ENCODE measurements around the gene SLC45A3. TPM values are rescaled to one million over a fixed set of nuclear protein-coding genes. Genes with fewer than 3 reads are reported as not detected.

Gene SLC45A3
- polyA plus RNA-seq, 1 experiment, result 0.91 TPM

DNA sequence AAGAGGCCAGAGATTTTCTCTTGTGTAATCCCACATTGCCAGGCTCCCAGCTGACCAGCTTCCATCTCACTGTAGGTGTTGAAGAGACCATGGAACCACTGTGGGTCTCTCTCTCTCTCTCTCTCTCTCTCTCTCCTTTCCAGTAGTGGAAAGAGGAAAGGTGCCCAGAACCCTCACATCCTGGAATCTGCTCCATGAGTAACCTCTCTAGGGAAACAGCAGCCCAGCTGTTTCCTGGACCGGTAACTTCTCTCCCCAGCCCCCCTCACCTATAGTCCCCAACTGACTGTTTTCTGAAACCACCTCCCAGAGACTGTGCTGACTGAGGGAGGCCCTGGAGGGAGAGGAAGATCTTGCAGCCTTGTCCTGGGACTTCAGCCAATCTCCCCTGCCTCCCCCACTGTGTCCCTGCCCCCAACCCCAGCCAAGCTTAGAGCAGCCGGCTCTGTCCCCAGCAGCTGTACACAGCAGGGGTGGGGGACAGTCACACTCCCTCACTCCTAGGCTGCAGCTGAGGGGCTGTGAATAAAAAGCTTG is 20.6 kb upstream of the SLC45A3 start:
- TF ChIP-seq, protein P1, sequence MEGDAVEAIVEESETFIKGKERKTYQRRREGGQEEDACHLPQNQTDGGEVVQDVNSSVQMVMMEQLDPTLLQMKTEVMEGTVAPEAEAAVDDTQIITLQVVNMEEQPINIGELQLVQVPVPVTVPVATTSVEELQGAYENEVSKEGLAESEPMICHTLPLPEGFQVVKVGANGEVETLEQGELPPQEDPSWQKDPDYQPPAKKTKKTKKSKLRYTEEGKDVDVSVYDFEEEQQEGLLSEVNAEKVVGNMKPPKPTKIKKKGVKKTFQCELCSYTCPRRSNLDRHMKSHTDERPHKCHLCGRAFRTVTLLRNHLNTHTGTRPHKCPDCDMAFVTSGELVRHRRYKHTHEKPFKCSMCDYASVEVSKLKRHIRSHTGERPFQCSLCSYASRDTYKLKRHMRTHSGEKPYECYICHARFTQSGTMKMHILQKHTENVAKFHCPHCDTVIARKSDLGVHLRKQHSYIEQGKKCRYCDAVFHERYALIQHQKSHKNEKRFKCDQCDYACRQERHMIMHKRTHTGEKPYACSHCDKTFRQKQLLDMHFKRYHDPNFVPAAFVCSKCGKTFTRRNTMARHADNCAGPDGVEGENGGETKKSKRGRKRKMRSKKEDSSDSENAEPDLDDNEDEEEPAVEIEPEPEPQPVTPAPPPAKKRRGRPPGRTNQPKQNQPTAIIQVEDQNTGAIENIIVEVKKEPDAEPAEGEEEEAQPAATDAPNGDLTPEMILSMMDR (IDR thresholded peaks at IDR 0.05; ENCODE audit: insufficient read depth, low read depth, low read length), result no peak
- Histone ChIP-seq H3K36me3 (ENCODE audit: control insufficient read depth, insufficient read depth, low read length) (peaks cover 1% of the 10 kb centered on the region; the same call in 1 of the 2 replicates), H3K27me3 (ENCODE audit: control insufficient read depth, insufficient read depth, low read length) (no peaks in the 10 kb centered on the region), H3K4me3 (ENCODE audit: low read depth, low read length) (no peak overlapping the region)
- CTCF ChIA-PET, result interaction anchor here (0.7 to 2.2 kb wide), 9 partner anchors 9 to 276 kb away, joined by 3 to 10 read pairs (median 3); no protein-coding TSS in a partner anchor
- DNase-seq (ENCODE audit: low read depth), result no peak
- POLR2A ChIA-PET, result no interaction called here

DNA sequence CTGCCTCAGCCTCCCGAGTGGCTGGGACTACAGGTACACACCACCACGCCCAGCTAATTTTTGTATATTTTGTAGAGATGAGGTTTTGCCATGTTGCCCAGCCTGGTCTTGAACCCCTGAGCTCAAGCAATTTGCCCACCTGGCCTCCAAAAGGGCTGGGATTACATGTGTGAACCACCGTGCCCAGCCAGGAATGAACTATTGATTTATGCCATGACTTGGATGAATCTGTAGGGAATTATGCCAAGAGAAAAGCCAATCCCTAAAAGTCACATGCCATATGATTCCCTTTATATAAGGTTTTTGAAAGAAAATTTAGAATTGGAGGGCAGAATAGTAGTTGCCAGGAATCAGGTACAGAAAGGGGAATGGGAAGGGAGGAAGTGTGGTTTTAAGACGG is 19.1 kb upstream of the SLC45A3 start:
- TF ChIP-seq, protein P1 (IDR thresholded peaks at IDR 0.05; ENCODE audit: insufficient read depth, low read depth, low read length), result no peak
- CTCF ChIA-PET, result interaction anchor here (0.7 to 1.3 kb wide), 3 partner anchors 8 to 187 kb away, joined by 3 to 4 read pairs (median 3); no protein-coding TSS in a partner anchor

DNA sequence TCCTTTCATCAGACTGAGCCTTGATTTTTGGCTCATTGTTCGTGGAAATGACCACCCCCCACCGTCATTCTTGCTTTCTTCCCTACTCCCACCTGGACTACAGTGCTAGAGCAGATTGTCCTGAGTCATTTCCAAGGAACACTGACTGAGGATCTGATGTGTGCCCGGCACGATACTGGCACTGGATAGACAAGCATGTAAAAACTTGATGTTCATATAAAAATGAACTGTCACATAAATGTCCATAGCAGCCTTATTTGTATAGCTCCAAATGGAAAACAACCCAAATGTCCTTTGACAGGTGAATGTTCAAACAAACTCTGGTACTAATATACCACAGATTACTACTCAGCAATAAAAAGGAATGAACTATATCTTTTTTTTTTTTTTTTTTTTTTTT is 18.6 kb upstream of the SLC45A3 start:
- DNase-seq (ENCODE audit: low read depth), result no peak
- POLR2A ChIA-PET, result no interaction called here
- Histone ChIP-seq H3K4me3 (ENCODE audit: low read depth, low read length) (no peak overlapping the region), H3K36me3 (ENCODE audit: control insufficient read depth, insufficient read depth, low read length) (peaks cover 1% of the 10 kb centered on the region; the same call in 1 of the 2 replicates), H3K27me3 (ENCODE audit: control insufficient read depth, insufficient read depth, low read length) (no peaks in the 10 kb centered on the region)
- TF ChIP-seq, protein P1 (IDR thresholded peaks at IDR 0.05; ENCODE audit: insufficient read depth, low read depth, low read length), result no peak
- CTCF ChIA-PET, result interaction anchor here (0.7 to 1.3 kb wide), 3 partner anchors 8 to 187 kb away, joined by 3 to 4 read pairs (median 3); no protein-coding TSS in a partner anchor

More for the DNA sequence above, 19.1 kb upstream of the SLC45A3 start:
- no peak for DNase-seq (ENCODE audit: low read depth)
- H3K4me3 ChIP-seq (ENCODE audit: low read depth, low read length), result no peak overlapping the region
- H3K27me3 ChIP-seq (ENCODE audit: control insufficient read depth, insufficient read depth, low read length), result no peaks in the 10 kb centered on the region
- POLR2A ChIA-PET, result no interaction called here
- H3K36me3 ChIP-seq (ENCODE audit: control insufficient read depth, insufficient read depth, low read length), result peaks cover 1% of the 10 kb centered on the region; the same call in 1 of the 2 replicates

DNA sequence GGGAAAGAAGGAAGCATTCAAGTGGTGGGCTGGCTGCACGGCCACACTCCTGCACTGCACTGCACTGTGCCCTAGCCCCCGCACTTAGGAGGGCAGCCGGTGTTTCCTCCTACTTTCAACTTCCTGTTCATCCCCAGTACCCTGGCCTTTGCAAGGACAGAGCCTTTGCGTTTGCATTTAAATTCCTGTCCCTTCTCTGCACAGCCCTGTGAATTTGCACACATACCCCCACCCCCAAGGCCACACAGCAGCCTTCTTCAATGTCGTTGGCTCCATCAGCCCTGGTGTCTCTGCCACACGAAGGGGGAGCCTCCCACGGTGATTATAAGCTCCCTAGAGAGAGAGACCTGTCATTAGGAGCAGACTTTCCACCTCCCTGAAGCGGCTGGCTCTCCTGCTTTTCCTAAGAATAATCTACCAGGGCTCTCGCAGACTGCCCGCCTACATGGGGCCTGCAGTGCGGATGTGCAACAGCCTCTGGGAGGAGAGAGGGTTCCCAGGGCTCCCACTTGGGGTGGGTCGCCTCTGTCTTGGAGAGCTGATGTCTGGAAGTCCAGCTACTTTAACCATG is 13.2 kb upstream of the SLC45A3 start:
- Histone ChIP-seq H3K27me3 (ENCODE audit: control insufficient read depth, insufficient read depth, low read length) (no peaks in the 10 kb centered on the region), H3K4me3 (ENCODE audit: low read depth, low read length) (no peak overlapping the region), H3K36me3 (ENCODE audit: control insufficient read depth, insufficient read depth, low read length) (no peaks in the 10 kb centered on the region)
- TF ChIP-seq, protein P1 (IDR thresholded peaks at IDR 0.05; ENCODE audit: insufficient read depth, low read depth, low read length), result no peak
- DNase-seq (ENCODE audit: low read depth), result no peak
- ChIA-PET CTCF (interaction anchor here (1.3 to 2.6 kb wide), 3 partner anchors 16 to 35 kb away, joined by 3 to 8 read pairs (median 7); no protein-coding TSS in a partner anchor), POLR2A (no interaction called here)

DNA sequence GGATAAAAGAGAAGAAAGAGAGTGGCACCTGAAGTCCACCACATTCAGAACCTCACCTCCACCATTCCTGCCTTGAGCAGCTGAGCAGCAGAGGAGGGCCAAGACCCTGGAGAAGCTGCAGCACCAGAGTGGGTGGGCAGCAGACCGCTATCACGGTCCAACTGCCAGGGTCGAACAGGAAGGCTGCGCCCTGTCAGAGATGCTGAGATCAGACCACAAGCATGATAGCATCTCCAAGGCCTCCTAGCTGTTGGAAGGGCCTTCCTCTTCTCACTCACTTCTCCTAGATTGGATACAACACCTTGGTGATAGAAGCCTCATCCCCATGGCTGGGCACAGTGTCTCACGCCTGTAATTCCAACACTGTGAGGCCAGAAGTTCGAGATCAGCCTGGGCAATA is 12.1 kb upstream of the SLC45A3 start:
- CTCF ChIA-PET, result interaction anchor here (1.2 to 2.6 kb wide), 3 partner anchors 9 to 34 kb away, joined by 3 to 8 read pairs (median 7); no protein-coding TSS in a partner anchor
- no peak for DNase-seq (ENCODE audit: low read depth)
- TF ChIP-seq, protein P1 (IDR thresholded peaks at IDR 0.05; ENCODE audit: insufficient read depth, low read depth, low read length), result no peak
- no peak overlapping the region for H3K4me3 ChIP-seq (ENCODE audit: low read depth, low read length)
- no peaks in the 10 kb centered on the region for H3K36me3 ChIP-seq (ENCODE audit: control insufficient read depth, insufficient read depth, low read length)
- POLR2A ChIA-PET, result no interaction called here
- H3K27me3 ChIP-seq (ENCODE audit: control insufficient read depth, insufficient read depth, low read length), result no peaks in the 10 kb centered on the region; the same call in none of the 2 replicates
